H1 (cell line): ENCODE data around the gene HEBP2. TPM values are rescaled to one million over a fixed set of nuclear protein-coding genes. Genes with fewer than 3 reads are reported as not detected.

Source experiments
- BRCA1 ChIP-seq: IDR thresholded peaks from 2 replicates; pipeline ENCODE4 v1.6.1; 2012; ENCODE audit warnings: low read depth, low read length, improper control_type of control experiment
- CEBPB ChIP-seq: IDR thresholded peaks from 2 replicates; pipeline ENCODE4 v1.6.1; 2012; ENCODE audit warnings: low read depth, low read length
- CHD1 ChIP-seq: IDR thresholded peaks from 2 replicates; pipeline ENCODE4 v1.6.1; 2012; ENCODE audit warnings: low read depth, low read length, improper control_type of control experiment
- E2F6 ChIP-seq: IDR thresholded peaks from 2 replicates; pipeline ENCODE4 v1.6.1; 2012; ENCODE audit warnings: inconsistent platforms
- EP300 ChIP-seq, 2 experiments: IDR thresholded peaks; 1 replicate in 1 of 2; 2 replicates in 1 of 2; pipeline ENCODE4 v1.6.1; 2011 to 2012; ENCODE audit warnings: low read depth in 2 of 2, low read length in 2 of 2, mild to moderate bottlenecking in 2 of 2, borderline replicate concordance in 1 of 2, inconsistent platforms in 1 of 2, moderate library complexity in 1 of 2
- POU5F1 ChIP-seq: IDR thresholded peaks from 2 replicates; pipeline ENCODE4 v1.6.1; 2011; ENCODE audit warnings: low read depth, mild to moderate bottlenecking, low read length, moderate library complexity
- SAP30 ChIP-seq: fragments of 300-600 bp; sonication (generic); IDR thresholded peaks from 2 replicates; pipeline ENCODE4 v1.7.1; 2012; ENCODE audit warnings: low read length, moderate library complexity, mild to moderate bottlenecking, inconsistent platforms; ENCODE audit not compliant: insufficient read depth, insufficient replicate concordance
- SIX5 ChIP-seq: IDR thresholded peaks from 2 replicates; pipeline ENCODE4 v1.6.1; 2011; ENCODE audit warnings: mild to moderate bottlenecking, low read depth, low read length
- TEAD4 ChIP-seq: IDR thresholded peaks from 2 replicates; pipeline ENCODE4 v1.6.1; 2012; ENCODE audit warnings: low read depth, low read length, inconsistent platforms, mixed read lengths
- USF2 ChIP-seq: IDR thresholded peaks from 2 replicates; pipeline ENCODE4 v1.6.1; 2011; ENCODE audit warnings: low read length, improper control_type of control experiment
- polyA plus RNA-seq, 7 experiments: library from polyadenylated mRNA; depleted of rRNA in 3 of 7; stranded (reverse) in 5 of 7; unstranded in 2 of 7; fragments of >200 nt in 5 of 7; fragments of 200-250 nt in 2 of 7; gene quantifications; 1 replicate in 5 of 7; 2 replicates in 1 of 7; 4 replicates in 1 of 7; pipeline versions ENCODE4 v1.2.1 to v1.2.3, GENCODE V29; 2011 to 2013; ENCODE audit warnings: missing spikeins in 2 of 7, mixed read lengths in 2 of 7
- total RNA-seq: library from RNA; stranded (reverse); fragmentation: NEBNext Ultra II Directional; extraction: Animal tissue kit (Norgen Biotek cat#: 25700); gene quantifications from 2 replicates; pipeline ENCODE4 v1.2.1, GENCODE V29; 2021

Gene HEBP2
- total and polyA plus RNA-seq, 2 of the 8 experiments (the other 6 are each of a cell fraction or from before 2014, with no cell fraction given), result 6.5 to 37.9 TPM

- TF ChIP-seq USF2 (no peak), SAP30 (no peak), E2F6 (no peak), EP300 (IDR thresholded peaks at IDR 0.05; ENCODE audit: borderline replicate concordance in 1 of 2, low read depth in 2 of 2, low read length in 2 of 2) (no peak), POU5F1 (no peak), SIX5 (no peak), CEBPB (no peak), CHD1 (no peak), TEAD4 (no peak), BRCA1 (no peak)
Observed at GRCh38 chr6:138377844-138378243, 26.2 kb upstream of the HEBP2 start, which contains the start of gene SMIM28 (continued).
